Adrenal gland (tissue), 5 donors: ENCODE results near the gene RNF130.

ENCODE experiments used
- POLR2A ChIP-seq, 2 donors: fragments of 450-650 bp; IDR thresholded peaks; one replicate each; pipeline ENCODE4 v1.6.1; 2017; ENCODE audit warnings: antibody characterized with exemption in 2 of 2, mild to moderate bottlenecking in 2 of 2, moderate library complexity in 1 of 2
- TF ChIP-seq, protein P1 (sequence below), 6 experiments: fragments of 450-650 bp in 4 of 6; fragments of 200-600 bp in 2 of 6; sonication (generic) in 1 of 6; IDR thresholded peaks; 1 replicate in 5 of 6; 2 replicates in 1 of 6; pipeline versions ENCODE4 v1.5.1 to v1.8.0; 2016 to 2021; ENCODE audit warnings: antibody characterized with exemption in 6 of 6, mild to moderate bottlenecking in 2 of 6, moderate library complexity in 1 of 6
- donor health status: DM: no; HTN: no; CAD: no.

DNA sequence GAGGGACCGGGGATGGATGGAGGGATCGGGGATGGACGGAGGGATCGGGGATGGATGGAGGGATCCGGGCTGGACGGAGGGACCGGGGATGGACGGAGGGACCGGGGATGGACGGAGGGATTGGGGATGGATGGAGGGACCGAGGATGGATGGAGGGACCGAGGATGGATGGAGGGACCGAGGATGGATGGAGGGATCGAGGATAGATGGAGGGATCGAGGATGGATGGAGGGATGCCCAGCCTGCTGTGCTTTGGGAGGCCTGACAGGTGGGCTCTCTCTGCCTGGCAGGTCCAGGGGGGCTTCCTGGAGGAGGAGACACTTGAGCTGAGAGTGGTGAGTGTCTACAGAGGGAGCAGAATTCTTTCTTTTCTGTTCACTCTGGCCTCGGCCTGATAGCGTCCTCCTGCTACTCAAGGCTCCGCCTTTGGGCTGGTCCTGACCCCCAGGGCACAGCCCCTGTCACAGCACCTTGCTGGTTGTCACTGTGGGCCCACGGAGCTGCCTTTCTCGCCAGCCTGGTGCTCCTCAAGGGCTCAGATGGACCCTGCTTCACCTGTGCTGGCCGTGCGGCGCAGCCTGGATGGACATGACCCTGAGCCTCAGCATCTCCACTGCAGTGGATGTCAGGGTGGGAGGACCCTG, 42.2 kb upstream of the RNF130 start:
- TF ChIP-seq POLR2A (IDR thresholded peaks at IDR 0.05) = no peak
- TF ChIP-seq, protein P1, sequence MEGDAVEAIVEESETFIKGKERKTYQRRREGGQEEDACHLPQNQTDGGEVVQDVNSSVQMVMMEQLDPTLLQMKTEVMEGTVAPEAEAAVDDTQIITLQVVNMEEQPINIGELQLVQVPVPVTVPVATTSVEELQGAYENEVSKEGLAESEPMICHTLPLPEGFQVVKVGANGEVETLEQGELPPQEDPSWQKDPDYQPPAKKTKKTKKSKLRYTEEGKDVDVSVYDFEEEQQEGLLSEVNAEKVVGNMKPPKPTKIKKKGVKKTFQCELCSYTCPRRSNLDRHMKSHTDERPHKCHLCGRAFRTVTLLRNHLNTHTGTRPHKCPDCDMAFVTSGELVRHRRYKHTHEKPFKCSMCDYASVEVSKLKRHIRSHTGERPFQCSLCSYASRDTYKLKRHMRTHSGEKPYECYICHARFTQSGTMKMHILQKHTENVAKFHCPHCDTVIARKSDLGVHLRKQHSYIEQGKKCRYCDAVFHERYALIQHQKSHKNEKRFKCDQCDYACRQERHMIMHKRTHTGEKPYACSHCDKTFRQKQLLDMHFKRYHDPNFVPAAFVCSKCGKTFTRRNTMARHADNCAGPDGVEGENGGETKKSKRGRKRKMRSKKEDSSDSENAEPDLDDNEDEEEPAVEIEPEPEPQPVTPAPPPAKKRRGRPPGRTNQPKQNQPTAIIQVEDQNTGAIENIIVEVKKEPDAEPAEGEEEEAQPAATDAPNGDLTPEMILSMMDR (IDR thresholded peaks at IDR 0.05) = no peak
